Measurements from ENCODE around the gene ST3GAL4.
"Not testable (repeated sequence)": the region's sequence is repeated elsewhere in the genome, so short reads cannot be mapped to it uniquely, and the experiment has no call there.

ST3GAL4 gene

GRCh38 chr11:126391286-126391954, 35.9 kb downstream of the ST3GAL4 start:
- no peak for DNase-seq

GRCh38 chr11:126391970-126392632, 36.6 kb downstream of the ST3GAL4 start:
- peak; percentile 58 for DNase-seq

GRCh38 chr11:126392633-126393013, 37.1 kb downstream of the ST3GAL4 start:
- DNase-seq: no peak

GRCh38 chr11:126393143-126393542, 37.7 kb downstream of the ST3GAL4 start:
- DNase-seq: no peak

- DNase-seq: no peak
These were observed 38.5 kb downstream of the ST3GAL4 start for GRCh38 chr11:126394036-126394435.

GRCh38 chr11:126394634-126395072, 39.2 kb downstream of the ST3GAL4 start:
- not testable (repeated sequence) for DNase-seq

- DNase-seq: not testable (repeated sequence)
These were observed 40.3 kb downstream of the ST3GAL4 start for GRCh38 chr11:126395784-126396183.

GRCh38 chr11:126396266-126396665, 40.8 kb downstream of the ST3GAL4 start:
- not testable (repeated sequence) for DNase-seq

- DNase-seq: no peak
These were observed 41.5 kb downstream of the ST3GAL4 start for GRCh38 chr11:126396965-126397364.

GRCh38 chr11:126398296-126398695, 42.8 kb downstream of the ST3GAL4 start:
- DNase-seq: no peak

GRCh38 chr11:126398721-126399120, 43.2 kb downstream of the ST3GAL4 start:
- no peak for DNase-seq

GRCh38 chr11:126400019-126400418, 44.5 kb downstream of the ST3GAL4 start:
- no peak for DNase-seq

- DNase-seq: no peak
These were observed 45.0 kb downstream of the ST3GAL4 start for GRCh38 chr11:126400479-126400878.

- no peak for DNase-seq
These were observed 47.6 kb downstream of the ST3GAL4 start for GRCh38 chr11:126403022-126403581.

GRCh38 chr11:126403658-126404057, 48.2 kb downstream of the ST3GAL4 start:
- no peak for DNase-seq

GRCh38 chr11:126404367-126404766, 48.9 kb downstream of the ST3GAL4 start:
- no peak for DNase-seq

- DNase-seq: no peak
These were observed 49.9 kb downstream of the ST3GAL4 start for GRCh38 chr11:126405374-126405773.

- no peak for DNase-seq
These were observed 50.4 kb downstream of the ST3GAL4 start for GRCh38 chr11:126405906-126406305.

GRCh38 chr11:126406368-126406767, 50.9 kb downstream of the ST3GAL4 start:
- DNase-seq: no peak

GRCh38 chr11:126407101-126407521, 51.6 kb downstream of the ST3GAL4 start:
- DNase-seq: no peak

- DNase-seq: no peak
These were observed 52.3 kb downstream of the ST3GAL4 start for GRCh38 chr11:126407682-126408288.

GRCh38 chr11:126408496-126408895, 53.0 kb downstream of the ST3GAL4 start:
- no peak for DNase-seq

GRCh38 chr11:126408901-126409619, 53.6 kb downstream of the ST3GAL4 start:
- DNase-seq: no peak
